Stomach (tissue), 9 donors: ENCODE results near the gene NUDT1. TPM values are rescaled to one million over a fixed set of nuclear protein-coding genes. Genes with fewer than 3 reads are reported as not detected.

Experiments used
- DNase-seq, 2 donors: peaks; one replicate each; pipeline versions ENCODE4 v3.0.0 to v3.0.0-alpha.2; 2013 to 2019
- H3K27ac ChIP-seq, 5 donors: fragments of 200-600 bp in 4 of 5; sonication (generic) in 4 of 5; one replicate each; pipeline ENCODE4 v1.5.1; 2013 to 2019; ENCODE audit warnings: mild to moderate bottlenecking in 1 of 5, moderate library complexity in 1 of 5
- H3K27me3 ChIP-seq, 3 donors: fragments of 200-600 bp; sonication (generic); one replicate each; pipeline ENCODE4 v1.5.1; 2017 to 2019; ENCODE audit warnings: mixed run types in 1 of 3
- H3K36me3 ChIP-seq, 4 donors: fragments of 200-600 bp; sonication (generic); 1 replicate in 3 of 4; 2 replicates in 1 of 4; pipeline ENCODE4 v1.5.1; 2016 to 2019
- H3K4me1 ChIP-seq, 4 donors: fragments of 200-600 bp; sonication (generic); one replicate each; pipeline ENCODE4 v1.5.1; 2016 to 2019
- H3K4me3 ChIP-seq, 4 donors: fragments of 200-600 bp; sonication (generic) in 3 of 4; one replicate each; pipeline ENCODE4 v1.5.1; 2016 to 2019; ENCODE audit warnings: mild to moderate bottlenecking in 1 of 4
- H3K9me3 ChIP-seq, 4 donors: fragments of 200-600 bp; sonication (generic); one replicate each; pipeline ENCODE4 v1.5.1; 2016 to 2019
- CTCF ChIP-seq, 7 experiments: fragments of 450-650 bp in 4 of 7; fragments of 200-600 bp in 3 of 7; sonication (generic) in 3 of 7; IDR thresholded peaks; one replicate each; pipeline ENCODE4 v1.5.1; 2016 to 2019; ENCODE audit warnings: antibody characterized with exemption in 7 of 7, control low read depth in 2 of 7, mild to moderate bottlenecking in 1 of 7
- EP300 ChIP-seq: sonication (generic); formaldehyde crosslinking; IDR thresholded peaks from one replicate; pipeline ENCODE4 v1.6.1; 2017; ENCODE audit warnings: antibody characterized with exemption
- POLR2A ChIP-seq, 4 donors: fragments of 450-650 bp; IDR thresholded peaks; one replicate each; pipeline ENCODE4 v1.6.1; 2016; ENCODE audit warnings: antibody characterized with exemption in 4 of 4, control low read depth in 2 of 4, mild to moderate bottlenecking in 1 of 4, moderate library complexity in 1 of 4
- POLR2AphosphoS5 ChIP-seq, 3 donors: sonication (generic); formaldehyde crosslinking; IDR thresholded peaks; one replicate each; pipeline ENCODE4 v1.6.1; 2016; ENCODE audit warnings: antibody characterized with exemption in 3 of 3
- WGBS, 5 donors: extraction: QIAGEN DNeasy Blood & Tissue Kit in 3 of 5; methylation state at CpG; one replicate each; pipeline versions ENCODE4 v1.1.5 to v1.1.7; 2013 to 2018; 5-methylcytosine and 5-hydroxymethylcytosine counted together
- intact Hi-C: fragments of 100-400 bp; cut with DNase I; formaldehyde crosslinking; loops from one replicate; pipeline ENCODE4 v1.15.1; 2023; ENCODE audit warnings: low total_unique reads
- polyA plus RNA-seq, 3 donors: library from polyadenylated mRNA; stranded (reverse); fragments of 200-250 nt; gene quantifications; one replicate each; pipeline ENCODE4 v1.2.3, GENCODE V29; 2013
- total RNA-seq, 5 donors: library from RNA; depleted of rRNA; stranded (reverse); fragments of >200 nt; gene quantifications; one replicate each; pipeline versions ENCODE4 v1.1.0 to v1.2.3, GENCODE V29; 2014 to 2016
- donor health status: healthy with polysubstance abuse.
- donor health status: Bipolar disorder and iron deficiency.
- donor health status: healthy.

NUDT1 gene
- total and polyA plus RNA-seq, 8 donors = 4.6 to 37.1 (median 12.0) TPM; not detected in 2

GRCh38 chr7:2219136-2219535, 22.9 kb upstream of the NUDT1 start:
- Histone ChIP-seq H3K9me3 (no peaks in the 10 kb centered on the region), H3K27me3 (no peaks in the 10 kb centered on the region), H3K36me3 (peaks cover 48 to 100% (median 97%) of the 10 kb centered on the region in 4 donors), H3K4me1 (no peaks in the 10 kb centered on the region), H3K27ac (no peak overlapping the region), H3K4me3 (no peak overlapping the region)
- 88 to 92% (median 91%) methylated on average over 15 of the region's 15 CpGs for WGBS, 5 donors
- no peak for TF ChIP-seq EP300
- no peak for TF ChIP-seq POLR2A (IDR thresholded peaks at IDR 0.05)
- TF ChIP-seq CTCF (IDR thresholded peaks at IDR 0.05) = no peak
- no peak for TF ChIP-seq POLR2AphosphoS5 (IDR thresholded peaks at IDR 0.05)
- DNase-seq = no peak
- intact Hi-C loops = loop anchor here (10.0 kb wide), 1 partner anchor 634 kb away; no protein-coding TSS in a partner anchor

GRCh38 chr7:2219606-2220005, 22.4 kb upstream of the NUDT1 start:
- Histone ChIP-seq H3K4me3 (no peak overlapping the region), H3K27ac (no peak overlapping the region), H3K27me3 (no peaks in the 10 kb centered on the region), H3K9me3 (no peaks in the 10 kb centered on the region), H3K4me1 (no peaks in the 10 kb centered on the region), H3K36me3 (peaks cover 44 to 100% (median 97%) of the 10 kb centered on the region in 4 donors)
- TF ChIP-seq POLR2A (IDR thresholded peaks at IDR 0.05) = no peak
- no peak for TF ChIP-seq POLR2AphosphoS5 (IDR thresholded peaks at IDR 0.05)
- no peak for TF ChIP-seq CTCF (IDR thresholded peaks at IDR 0.05)
- no peak for TF ChIP-seq EP300
- 89 to 98% (median 93%) methylated on average over 4 to 8 of the region's 8 CpGs for WGBS, 5 donors
- DNase-seq = no peak
- intact Hi-C loops = loop anchor here (10.0 kb wide), 2 partner anchors 115 to 635 kb away; no protein-coding TSS in a partner anchor

GRCh38 chr7:2220030-2220429, 22.0 kb upstream of the NUDT1 start:
- peaks cover 42 to 100% (median 97%) of the 10 kb centered on the region in 4 donors for H3K36me3 ChIP-seq
- no peak overlapping the region for H3K27ac ChIP-seq
- DNase-seq = no peak
- H3K4me1 ChIP-seq = no peaks in the 10 kb centered on the region
- no peaks in the 10 kb centered on the region for H3K27me3 ChIP-seq
- no peak overlapping the region for H3K4me3 ChIP-seq
- no peaks in the 10 kb centered on the region for H3K9me3 ChIP-seq
- intact Hi-C loops = loop anchor here (10.0 kb wide), 1 partner anchor 115 kb away; no protein-coding TSS in a partner anchor
- TF ChIP-seq POLR2AphosphoS5 (IDR thresholded peaks at IDR 0.05) (no peak), CTCF (IDR thresholded peaks at IDR 0.05) (no peak), EP300 (no peak), POLR2A (IDR thresholded peaks at IDR 0.05) (no peak)
- WGBS, 5 donors = 92 to 95% (median 93%) methylated on average over 17 to 19 of the region's 19 CpGs

- H3K27me3 ChIP-seq = no peaks in the 10 kb centered on the region
- TF ChIP-seq EP300 = no peak
- TF ChIP-seq POLR2A (IDR thresholded peaks at IDR 0.05) = no peak
- TF ChIP-seq POLR2AphosphoS5 (IDR thresholded peaks at IDR 0.05) = no peak
- TF ChIP-seq CTCF (IDR thresholded peaks at IDR 0.05) = no peak
- H3K9me3 ChIP-seq = no peaks in the 10 kb centered on the region
- H3K4me3 ChIP-seq = no peak overlapping the region
- H3K4me1 ChIP-seq = no peaks in the 10 kb centered on the region
- WGBS, 5 donors = 85 to 90% (median 89%) methylated on average over 14 to 16 of the region's 16 CpGs
- H3K27ac ChIP-seq = no peak overlapping the region
- intact Hi-C loops = loop anchor here (10.0 kb wide), 1 partner anchor 116 kb away; no protein-coding TSS in a partner anchor
- DNase-seq = no peak
- H3K36me3 ChIP-seq = peaks cover 38 to 100% (median 97%) of the 10 kb centered on the region in 4 donors
Observed at GRCh38 chr7:2220506-2220905, 21.5 kb upstream of the NUDT1 start.
